Measurements from ENCODE around the gene VASH2. TPM values are rescaled to one million over a fixed set of nuclear protein-coding genes. Genes with fewer than 3 reads are reported as not detected.
"Not testable (repeated sequence)": the region's sequence is repeated elsewhere in the genome, so short reads cannot be mapped to it uniquely, and the experiment has no call there.

VASH2 gene
- total RNA-seq, 1 experiment from 2014 or later, result 50.9 TPM

- Histone ChIP-seq H3K36me3 (replicated peaks; ENCODE audit: control insufficient read depth, insufficient read depth, low read length) (peaks cover 11% of the 10 kb centered on the region), H3K27me3 (ENCODE audit: control insufficient read depth, insufficient read depth, low read length) (no peaks in the 10 kb centered on the region), H3K4me3 (ENCODE audit: insufficient read depth, low read depth, low read length) (no peak overlapping the region)
- no peak for DNase-seq
These were observed 39.9 kb downstream of the VASH2 start for GRCh38 chr1:212990276-212990675.

- H3K27me3 ChIP-seq (ENCODE audit: control insufficient read depth, insufficient read depth, low read length); H3K36me3 ChIP-seq (replicated peaks; ENCODE audit: control insufficient read depth, insufficient read depth, low read length); H3K4me3 ChIP-seq (ENCODE audit: insufficient read depth, low read depth, low read length); DNase-seq: not testable (repeated sequence)
These were observed 43.6 kb downstream of the VASH2 start for GRCh38 chr1:212993960-212994359.

- DNase-seq, result no peak
- Histone ChIP-seq H3K27me3 (ENCODE audit: control insufficient read depth, insufficient read depth, low read length) (no peaks in the 10 kb centered on the region), H3K36me3 (replicated peaks; ENCODE audit: control insufficient read depth, insufficient read depth, low read length) (peaks cover 8% of the 10 kb centered on the region), H3K4me3 (ENCODE audit: insufficient read depth, low read depth, low read length) (no peak overlapping the region)
These were observed 44.6 kb downstream of the VASH2 start for GRCh38 chr1:212994926-212995325.

- Histone ChIP-seq H3K27me3 (ENCODE audit: control insufficient read depth, insufficient read depth, low read length) (no peaks in the 10 kb centered on the region), H3K36me3 (replicated peaks; ENCODE audit: control insufficient read depth, insufficient read depth, low read length) (peaks cover 9% of the 10 kb centered on the region), H3K4me3 (ENCODE audit: insufficient read depth, low read depth, low read length) (no peak overlapping the region)
- no peak for DNase-seq
These were observed 52.9 kb downstream of the VASH2 start for GRCh38 chr1:213003256-213003655.

- Histone ChIP-seq H3K27me3 (ENCODE audit: control insufficient read depth, insufficient read depth, low read length) (no peaks in the 10 kb centered on the region), H3K4me3 (ENCODE audit: insufficient read depth, low read depth, low read length) (no peak overlapping the region), H3K36me3 (replicated peaks; ENCODE audit: control insufficient read depth, insufficient read depth, low read length) (peaks cover 3% of the 10 kb centered on the region)
- no peak for DNase-seq
These were observed 58.2 kb downstream of the VASH2 start for GRCh38 chr1:213008564-213008963.

- DNase-seq, result peak; percentile 22
- peak overlapping the region; percentile 84 for H3K4me3 ChIP-seq (ENCODE audit: insufficient read depth, low read depth, low read length)
These were observed 64.3 kb downstream of the VASH2 start for GRCh38 chr1:213014642-213015041.

GRCh38 chr1:213015099-213016050 is 65.0 kb downstream of the VASH2 start, which contains the start of gene ANGEL2:
Gene ANGEL2 (minus strand): TSS chr1:213015867. CDS start chr1:213015671, 196 bp downstream.
- DNase-seq, result peak; percentile 93
- H3K4me3 ChIP-seq (ENCODE audit: insufficient read depth, low read depth, low read length), result peak within 1 kb of the TSS; percentile 84

More at GRCh38 chr1:213014642-213015041, 64.3 kb downstream of the VASH2 start:
- Histone ChIP-seq H3K27me3 (ENCODE audit: control insufficient read depth, insufficient read depth, low read length) (no peaks in the 10 kb centered on the region), H3K36me3 (replicated peaks; ENCODE audit: control insufficient read depth, insufficient read depth, low read length) (no peaks in the 10 kb centered on the region; the same call in 1 of the 2 replicates)

GRCh38 chr1:213017447-213018273 is 67.3 kb downstream of the VASH2 start:
- Histone ChIP-seq H3K4me3 (ENCODE audit: insufficient read depth, low read depth, low read length) (no peak overlapping the region), H3K27me3 (ENCODE audit: control insufficient read depth, insufficient read depth, low read length) (no peaks in the 10 kb centered on the region), H3K36me3 (replicated peaks; ENCODE audit: control insufficient read depth, insufficient read depth, low read length) (no peaks in the 10 kb centered on the region)
- DNase-seq, result no peak

More at GRCh38 chr1:213015099-213016050, 65.0 kb downstream of the VASH2 start, which contains the start of gene ANGEL2:
- H3K36me3 ChIP-seq (replicated peaks; ENCODE audit: control insufficient read depth, insufficient read depth, low read length), result no peaks in the 10 kb centered on the region; the same call in 1 of the 2 replicates
- no peaks in the 10 kb centered on the region for H3K27me3 ChIP-seq (ENCODE audit: control insufficient read depth, insufficient read depth, low read length)

GRCh38 chr1:213019450-213019849 is 69.1 kb downstream of the VASH2 start:
- Histone ChIP-seq H3K27me3 (ENCODE audit: control insufficient read depth, insufficient read depth, low read length) (no peaks in the 10 kb centered on the region), H3K4me3 (ENCODE audit: insufficient read depth, low read depth, low read length) (no peak overlapping the region), H3K36me3 (replicated peaks; ENCODE audit: control insufficient read depth, insufficient read depth, low read length) (no peaks in the 10 kb centered on the region)
- DNase-seq, result no peak

- H3K27me3 ChIP-seq (ENCODE audit: control insufficient read depth, insufficient read depth, low read length), result no peaks in the 10 kb centered on the region
- no peaks in the 10 kb centered on the region for H3K36me3 ChIP-seq (replicated peaks; ENCODE audit: control insufficient read depth, insufficient read depth, low read length)
- DNase-seq, result no peak
- no peak overlapping the region for H3K4me3 ChIP-seq (ENCODE audit: insufficient read depth, low read depth, low read length)
These were observed 69.7 kb downstream of the VASH2 start for GRCh38 chr1:213020016-213020415.

- not testable (repeated sequence) for H3K36me3 ChIP-seq (replicated peaks; ENCODE audit: control insufficient read depth, insufficient read depth, low read length); H3K4me3 ChIP-seq (ENCODE audit: insufficient read depth, low read depth, low read length); H3K27me3 ChIP-seq (ENCODE audit: control insufficient read depth, insufficient read depth, low read length); DNase-seq
These were observed 76.7 kb downstream of the VASH2 start for GRCh38 chr1:213027024-213027423.

- DNase-seq, result no peak
- Histone ChIP-seq H3K36me3 (replicated peaks; ENCODE audit: control insufficient read depth, insufficient read depth, low read length) (no peaks in the 10 kb centered on the region), H3K27me3 (ENCODE audit: control insufficient read depth, insufficient read depth, low read length) (no peaks in the 10 kb centered on the region), H3K4me3 (ENCODE audit: insufficient read depth, low read depth, low read length) (no peak overlapping the region)
These were observed 82.3 kb downstream of the VASH2 start for GRCh38 chr1:213032651-213033050.

- Histone ChIP-seq H3K27me3 (ENCODE audit: control insufficient read depth, insufficient read depth, low read length) (no peaks in the 10 kb centered on the region), H3K4me3 (ENCODE audit: insufficient read depth, low read depth, low read length) (no peak overlapping the region), H3K36me3 (replicated peaks; ENCODE audit: control insufficient read depth, insufficient read depth, low read length) (no peaks in the 10 kb centered on the region)
- no peak for DNase-seq
These were observed 84.4 kb downstream of the VASH2 start for GRCh38 chr1:213034713-213035112.

- no peak for DNase-seq
- Histone ChIP-seq H3K4me3 (ENCODE audit: insufficient read depth, low read depth, low read length) (no peak overlapping the region), H3K36me3 (replicated peaks; ENCODE audit: control insufficient read depth, insufficient read depth, low read length) (no peaks in the 10 kb centered on the region), H3K27me3 (ENCODE audit: control insufficient read depth, insufficient read depth, low read length) (no peaks in the 10 kb centered on the region)
These were observed 85.2 kb downstream of the VASH2 start for GRCh38 chr1:213035573-213035972.
